Naive thymus-derived CD8-positive, alpha-beta T cell (primary cell): ENCODE measurements around the gene SCT. TPM values are rescaled to one million over a fixed set of nuclear protein-coding genes. Genes with fewer than 3 reads are reported as not detected.

Experiments used
- ATAC-seq, 2 donors: fragments of 150-1000 bp; cut with Tn5 transposase in 1 of 2; sonication (Bioruptor Pico), chemical (Tn5 transposase) in 1 of 2; 1 replicate in 1 of 2; 2 replicates in 1 of 2; pipeline ENCODE4 v1.10.0; 2021; ENCODE audit warnings: mild to moderate bottlenecking in 2 of 2, moderate library complexity in 2 of 2
- POLR2A ChIA-PET: fragments of 350-600 bp; sonication (Branson Sonifier 250); formaldehyde crosslinking; loops from one replicate; lab custom pipeline; 2021; ENCODE audit warnings: antibody characterized with exemption; lab: Charles Lee
- DNase-seq, 10 donors: peaks; one replicate each; pipeline versions ENCODE4 v3.0.0 to v3.0.0-alpha.2; 2020 to 2022
- H3K27ac Mint-ChIP-seq, 10 donors: one replicate each; pipeline ENCODE4 v1.8.0; 2020 to 2022; ENCODE audit warnings: mild to moderate bottlenecking in 10 of 10, mixed read lengths in 10 of 10, moderate library complexity in 4 of 10, inconsistent platforms in 1 of 10
- H3K27me3 Mint-ChIP-seq, 5 donors: one replicate each; pipeline ENCODE4 v1.8.0; 2021 to 2022; ENCODE audit warnings: mixed read lengths in 5 of 5
- H3K36me3 Mint-ChIP-seq, 3 donors: one replicate each; pipeline ENCODE4 v1.8.0; 2020 to 2022; ENCODE audit warnings: mixed read lengths in 3 of 3, mild to moderate bottlenecking in 2 of 3, inconsistent platforms in 1 of 3
- H3K4me1 Mint-ChIP-seq, 4 donors: one replicate each; pipeline ENCODE4 v1.8.0; 2021 to 2022; ENCODE audit warnings: mixed read lengths in 4 of 4
- H3K4me3 Mint-ChIP-seq, 10 donors: one replicate each; pipeline ENCODE4 v1.8.0; 2020 to 2022; ENCODE audit warnings: mild to moderate bottlenecking in 10 of 10, mixed read lengths in 10 of 10, moderate library complexity in 6 of 10, inconsistent platforms in 1 of 10
- H3K9me3 Mint-ChIP-seq, 9 donors: one replicate each; pipeline ENCODE4 v1.8.0; 2020 to 2022; ENCODE audit warnings: mixed read lengths in 9 of 9, mild to moderate bottlenecking in 3 of 9, inconsistent platforms in 1 of 9, moderate library complexity in 1 of 9
- polyA plus RNA-seq, 3 donors: library from polyadenylated mRNA; unstranded; fragments of 300-500 nt; fragmentation: Illumina TruSeq; gene quantifications; one replicate each; pipeline ENCODE4 v1.2.3, GENCODE V29; 2021
- total RNA-seq, 8 experiments: library from RNA in 2 of 8; stranded (reverse) in 2 of 8; gene quantifications; one replicate each; pipeline ENCODE4 v1.2.3 and lab custom pipeline; 2021 to 2026

The SCT gene
- total and polyA plus RNA-seq, 5 experiments from 2014 or later, result not detected

DNA sequence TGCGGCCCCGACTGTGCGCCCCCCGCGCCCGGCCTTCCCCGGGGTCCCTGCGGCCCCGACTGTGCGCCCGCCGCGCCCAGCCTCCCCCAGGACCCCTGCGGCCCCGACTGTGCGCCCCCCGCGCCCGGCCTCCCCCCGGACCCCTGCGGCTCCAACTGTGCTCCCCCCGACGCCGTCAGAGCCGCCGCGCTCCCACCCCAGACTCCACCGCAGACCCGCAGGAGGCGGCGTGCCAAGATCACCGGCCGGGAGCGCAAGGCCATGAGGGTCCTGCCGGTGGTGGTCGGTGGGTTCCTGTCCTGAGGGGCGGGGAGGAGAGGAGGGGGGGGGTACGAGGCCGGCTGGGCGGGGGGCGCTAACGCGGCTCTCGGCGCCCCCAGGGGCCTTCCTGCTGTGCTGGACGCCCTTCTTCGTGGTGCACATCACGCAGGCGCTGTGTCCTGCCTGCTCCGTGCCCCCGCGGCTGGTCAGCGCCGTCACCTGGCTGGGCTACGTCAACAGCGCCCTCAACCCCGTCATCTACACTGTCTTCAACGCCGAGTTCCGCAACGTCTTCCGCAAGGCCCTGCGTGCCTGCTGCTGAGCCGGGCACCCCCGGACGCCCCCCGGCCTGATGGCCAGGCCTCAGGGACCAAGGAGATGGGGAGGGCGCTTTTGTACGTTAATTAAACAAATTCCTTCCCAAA lies 13.2 kb upstream of the SCT start:
- Mint-ChIP-seq H3K27ac (peak overlapping the region in 8 of 10 donors; percentile 19 to 62 (median 56)), H3K4me3 (peak overlapping the region; percentile 12 to 82 (median 64)), H3K4me1 (peaks cover 9 to 19% (median 14%) of the 10 kb centered on the region in 4 donors), H3K36me3 (peaks cover 0 to 17% (median 0%) of the 10 kb centered on the region in 3 donors), H3K9me3 (no peaks in the 10 kb centered on the region), H3K27me3 (peaks cover 0 to 32% (median 18%) of the 10 kb centered on the region in 5 donors)
- ATAC-seq, result peak; percentile 19 to 47
- DNase-seq, result no peak
- POLR2A ChIA-PET, result interaction anchor here (1.5 kb wide), 1 partner anchor 27 kb away, joined by 3 read pairs; no protein-coding TSS in a partner anchor

- POLR2A ChIA-PET, result interaction anchor here (0.7 to 1.5 kb wide), 2 partner anchors 27 to 308 kb away, joined by 3 to 4 read pairs; no protein-coding TSS in a partner anchor
- no peak for DNase-seq
- Mint-ChIP-seq H3K9me3 (no peaks in the 10 kb centered on the region), H3K36me3 (peaks cover 0 to 16% (median 0%) of the 10 kb centered on the region in 3 donors), H3K4me3 (peak overlapping the region in 5 of 10 donors; percentile 3 to 77 (median 30)), H3K27me3 (peaks cover 0 to 39% (median 18%) of the 10 kb centered on the region in 5 donors), H3K4me1 (peaks cover 9 to 19% (median 14%) of the 10 kb centered on the region in 4 donors), H3K27ac (no peak overlapping the region)
- ATAC-seq, result peak; percentile 15 to 49
Observed at GRCh38 chr11:639332-639955, 12.5 kb upstream of the SCT start.

DNA sequence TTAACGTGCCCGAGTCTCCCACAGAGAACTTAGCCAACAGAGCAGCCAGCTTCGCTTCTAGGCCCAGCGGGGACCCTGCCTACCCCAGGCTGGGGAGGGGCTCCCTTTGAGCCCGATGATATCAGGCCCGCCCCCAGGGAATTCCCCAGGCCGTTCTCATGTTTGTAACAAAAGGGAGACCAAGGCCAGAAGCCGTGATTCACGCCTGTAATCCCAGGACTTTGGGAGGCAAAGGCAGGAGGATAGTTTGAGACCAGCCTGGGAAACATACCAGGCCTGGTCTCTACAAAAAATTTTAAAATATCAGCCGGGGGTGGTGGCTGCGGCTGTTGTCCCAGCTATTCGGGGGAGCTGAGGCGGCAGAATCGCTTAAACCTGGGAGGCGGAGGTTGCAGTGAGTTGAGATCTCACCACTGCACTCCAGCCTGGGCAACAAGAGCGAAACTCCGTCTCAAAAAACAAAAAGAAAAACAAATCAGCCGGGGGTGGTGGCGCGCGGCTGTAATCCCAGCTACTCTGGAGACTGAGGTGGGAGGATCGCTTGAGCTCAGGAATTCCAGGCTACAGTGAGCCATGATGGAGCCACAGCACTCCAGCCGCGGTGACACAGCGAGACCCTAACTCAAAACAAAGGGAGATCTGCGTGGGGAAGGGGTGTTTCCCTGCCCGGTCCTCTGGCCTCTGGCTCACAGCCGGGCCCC lies 11.8 kb upstream of the SCT start:
- H3K27ac Mint-ChIP-seq, result no peak overlapping the region
- POLR2A ChIA-PET, result interaction anchor here (0.7 to 1.4 kb wide), 2 partner anchors 23 to 308 kb away, joined by 4 to 5 read pairs; partner anchors contain the start of gene IRF7
- ATAC-seq (no peak), DNase-seq (no peak)
- H3K9me3 Mint-ChIP-seq, result no peaks in the 10 kb centered on the region
- peaks cover 9 to 19% (median 14%) of the 10 kb centered on the region in 4 donors for H3K4me1 Mint-ChIP-seq
- H3K4me3 Mint-ChIP-seq, result peak overlapping the region; percentile 24 to 79 (median 44)
- H3K27me3 Mint-ChIP-seq, result peaks cover 0 to 40% (median 18%) of the 10 kb centered on the region in 5 donors
- peaks cover 0 to 12% (median 0%) of the 10 kb centered on the region in 3 donors for H3K36me3 Mint-ChIP-seq

DNA sequence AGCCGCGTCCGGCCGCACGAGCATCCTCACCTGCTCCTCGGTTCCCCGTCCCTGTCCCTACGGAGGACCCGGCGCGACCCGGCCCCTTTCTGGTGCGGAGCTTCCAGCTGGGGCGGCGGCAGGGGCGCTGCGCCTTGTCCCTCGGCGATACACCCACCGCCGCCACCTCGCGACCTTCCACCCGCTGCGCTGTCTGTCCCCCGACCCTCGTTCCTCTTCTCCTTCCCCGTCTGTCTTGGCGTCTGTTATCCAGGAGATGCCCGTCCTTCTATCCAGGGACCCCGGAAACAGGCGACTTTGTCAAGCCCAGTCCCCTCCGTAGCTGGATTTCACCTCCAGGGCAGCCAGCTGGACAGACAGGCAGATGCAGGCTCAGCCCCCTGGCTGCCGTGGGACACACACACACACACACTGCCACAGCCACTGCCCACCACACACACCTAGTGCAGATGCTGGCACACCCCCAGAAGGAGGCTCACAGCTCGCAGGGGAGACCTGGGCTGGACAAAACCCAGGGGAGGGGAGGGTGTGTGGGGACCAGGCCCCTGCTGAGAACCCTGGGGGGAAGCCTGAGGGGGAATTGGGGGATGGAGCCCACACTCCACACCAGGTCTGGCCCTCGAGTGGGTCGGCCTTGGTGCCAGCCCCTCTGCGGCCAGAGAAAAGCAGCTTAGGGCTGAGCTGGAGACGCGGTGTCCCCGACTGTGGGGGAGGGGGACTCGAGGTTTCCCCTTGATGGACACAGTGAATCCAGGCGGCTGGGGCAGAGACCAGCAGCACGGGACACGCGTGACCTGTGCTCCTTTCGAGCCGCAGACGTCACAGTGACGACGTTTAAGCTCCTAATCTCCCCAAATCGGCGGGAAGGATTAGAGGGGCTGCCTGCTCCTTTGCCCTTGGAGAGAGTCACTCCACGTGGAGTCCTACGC lies 10.9 kb upstream of the SCT start:
- Mint-ChIP-seq H3K27me3 (peaks cover 0 to 40% (median 18%) of the 10 kb centered on the region in 5 donors), H3K27ac (peak overlapping the region in 1 of 10 donors; percentile 59), H3K4me1 (peaks cover 9 to 19% (median 14%) of the 10 kb centered on the region in 4 donors), H3K36me3 (peaks cover 0 to 10% (median 2%) of the 10 kb centered on the region in 3 donors), H3K9me3 (no peaks in the 10 kb centered on the region), H3K4me3 (peak overlapping the region; percentile 42 to 79 (median 52))
- POLR2A ChIA-PET, result interaction anchor here (1.4 kb wide), 1 partner anchor 22 kb away, joined by 5 read pairs; the partner anchor contains the start of gene IRF7
- DNase-seq, result no peak
- ATAC-seq, result no peak

DNA sequence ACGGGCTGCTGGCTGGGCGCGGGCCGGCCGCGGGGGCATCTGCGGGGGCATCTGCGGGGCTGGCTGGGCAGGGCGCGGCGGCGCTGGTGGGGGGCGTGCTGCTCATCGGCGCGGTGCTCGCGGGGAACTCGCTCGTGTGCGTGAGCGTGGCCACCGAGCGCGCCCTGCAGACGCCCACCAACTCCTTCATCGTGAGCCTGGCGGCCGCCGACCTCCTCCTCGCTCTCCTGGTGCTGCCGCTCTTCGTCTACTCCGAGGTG lies 10.3 kb upstream of the SCT start:
- Mint-ChIP-seq H3K36me3 (peaks cover 0 to 11% (median 6%) of the 10 kb centered on the region in 3 donors), H3K27ac (peak overlapping the region in 1 of 10 donors; percentile 59), H3K4me3 (peak overlapping the region in 9 of 10 donors; percentile 32 to 79 (median 53)), H3K9me3 (no peaks in the 10 kb centered on the region), H3K4me1 (peaks cover 6 to 16% (median 14%) of the 10 kb centered on the region in 4 donors), H3K27me3 (peaks cover 0 to 40% (median 18%) of the 10 kb centered on the region in 5 donors)
- POLR2A ChIA-PET, result no interaction called here
- DNase-seq (no peak), ATAC-seq (peak; percentile 14 to 18)

DNA sequence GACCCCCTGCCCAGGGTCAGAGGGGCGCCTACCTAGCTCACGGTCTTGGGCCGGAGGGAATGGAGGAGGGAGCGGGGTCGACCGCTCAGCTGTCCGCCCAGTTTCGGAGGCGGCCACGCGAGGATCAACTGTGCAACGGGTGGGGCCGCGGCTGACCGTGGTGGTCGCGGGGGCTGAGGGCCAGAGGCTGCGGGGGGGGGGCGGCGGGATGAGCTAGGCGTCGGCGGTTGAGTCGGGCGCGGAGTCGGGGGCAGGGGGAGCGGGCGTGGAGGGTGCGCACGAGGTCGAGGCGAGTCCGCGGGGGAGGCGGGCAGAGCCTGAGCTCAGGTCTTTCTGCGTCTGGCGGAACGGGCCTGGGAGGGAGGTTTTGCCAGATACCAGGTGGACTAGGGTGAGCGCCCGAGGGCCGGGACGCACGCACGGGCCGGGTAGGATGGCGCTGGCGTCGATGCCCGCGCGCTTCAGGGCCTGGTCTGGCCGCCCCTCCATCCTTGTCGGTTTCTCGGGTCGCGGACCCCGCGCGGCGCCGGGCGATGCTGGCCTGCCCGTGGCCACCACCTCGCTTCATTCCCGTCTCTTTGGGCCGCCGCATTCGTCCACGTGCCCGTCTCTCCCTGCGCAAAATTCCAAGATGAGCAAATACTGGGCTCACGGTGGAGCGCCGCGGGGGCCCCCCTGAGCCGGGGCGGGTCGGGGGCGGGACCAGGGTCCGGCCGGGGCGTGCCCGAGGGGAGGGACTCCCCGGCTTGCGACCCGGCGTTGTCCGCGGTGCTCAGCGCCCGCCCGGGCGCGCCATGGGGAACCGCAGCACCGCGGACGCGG lies 9.7 kb upstream of the SCT start, which contains the start of gene DRD4:
DRD4 (plus strand) TSS at position 759 of the 822 bp plus-strand sequence; CDS start at position 795, 36 bp downstream.
- ATAC-seq (peak; percentile 17), DNase-seq (no peak)
- H3K9me3 Mint-ChIP-seq, result no peaks in the 10 kb centered on the region
- H3K4me1 Mint-ChIP-seq, result peaks cover 6 to 16% (median 14%) of the 10 kb centered on the region in 4 donors
- peaks cover 0 to 40% (median 18%) of the 10 kb centered on the region in 5 donors for H3K27me3 Mint-ChIP-seq
- H3K4me3 Mint-ChIP-seq, result peak within 1 kb of the TSS; percentile 45 to 79 (median 54)
- peaks cover 0 to 11% (median 6%) of the 10 kb centered on the region in 3 donors for H3K36me3 Mint-ChIP-seq
- POLR2A ChIA-PET, result no interaction called here
- peak within 1 kb of the TSS in 1 of 10 donors; percentile 59 for H3K27ac Mint-ChIP-seq

GRCh38 chr11:635945-636510 lies 9.0 kb upstream of the SCT start:
- POLR2A ChIA-PET, result no interaction called here
- ATAC-seq (no peak), DNase-seq (no peak)
- Mint-ChIP-seq H3K4me3 (peak overlapping the region in 7 of 10 donors; percentile 9 to 56 (median 30)), H3K4me1 (peaks cover 6 to 16% (median 14%) of the 10 kb centered on the region in 4 donors), H3K36me3 (peaks cover 0 to 11% (median 6%) of the 10 kb centered on the region in 3 donors), H3K9me3 (no peaks in the 10 kb centered on the region), H3K27me3 (peaks cover 0 to 40% (median 18%) of the 10 kb centered on the region in 5 donors), H3K27ac (peak overlapping the region in 1 of 10 donors; percentile 34)

DNA sequence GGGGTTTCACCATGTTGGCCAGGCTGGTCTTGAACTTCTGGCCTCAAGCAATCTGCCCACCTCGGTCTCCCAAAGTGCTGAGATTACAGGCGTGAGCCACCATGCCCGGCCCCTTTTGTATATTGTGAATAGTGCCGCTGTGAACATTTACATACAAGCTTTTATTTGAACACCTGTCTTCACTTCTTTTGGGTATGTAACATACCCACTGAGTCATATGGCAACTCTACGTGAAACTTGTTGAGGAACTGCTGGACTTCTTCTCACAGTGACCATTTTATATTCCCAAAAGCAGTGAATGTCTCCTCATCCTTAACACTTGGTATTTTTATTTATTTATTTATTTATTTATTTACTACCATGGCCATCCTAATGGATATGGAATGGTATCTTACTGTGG lies 3.9 kb upstream of the SCT start:
- Mint-ChIP-seq H3K4me3 (no peak overlapping the region), H3K4me1 (peaks cover 7 to 23% (median 20%) of the 10 kb centered on the region in 4 donors), H3K9me3 (no peaks in the 10 kb centered on the region), H3K36me3 (peaks cover 0 to 10% (median 6%) of the 10 kb centered on the region in 3 donors), H3K27me3 (peaks cover 9 to 35% (median 19%) of the 10 kb centered on the region in 5 donors), H3K27ac (no peak overlapping the region)
- POLR2A ChIA-PET, result no interaction called here
- ATAC-seq, result no peak
- no peak for DNase-seq

DNA sequence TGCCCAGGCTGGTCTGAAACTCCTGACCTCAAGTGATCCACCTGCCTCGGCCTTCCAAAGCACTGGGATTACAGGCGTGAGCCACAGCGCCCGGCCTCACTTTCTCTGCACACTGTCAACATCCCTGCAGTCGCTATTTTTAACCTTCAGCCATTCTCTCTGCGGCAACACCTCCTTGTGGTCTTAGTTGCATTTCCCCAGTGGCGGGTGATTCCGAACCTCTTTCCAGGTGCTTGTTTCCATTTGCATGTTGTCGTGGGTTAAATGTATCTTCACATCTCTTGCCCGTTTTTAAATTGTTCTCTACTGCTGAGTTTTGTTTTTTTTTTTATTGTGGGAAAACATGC lies 2.2 kb upstream of the SCT start:
- Mint-ChIP-seq H3K36me3 (peaks cover 0 to 12% (median 6%) of the 10 kb centered on the region in 3 donors), H3K27ac (peak overlapping the region in 3 of 10 donors; percentile 23 to 67 (median 32)), H3K27me3 (peaks cover 9 to 33% (median 17%) of the 10 kb centered on the region in 5 donors), H3K4me3 (peak overlapping the region; percentile 8 to 75 (median 41)), H3K4me1 (peaks cover 6 to 23% (median 20%) of the 10 kb centered on the region in 4 donors), H3K9me3 (no peaks in the 10 kb centered on the region)
- POLR2A ChIA-PET, result interaction anchor here (1.0 kb wide), 1 partner anchor 194 kb away, joined by 5 read pairs; no protein-coding TSS in a partner anchor
- no peak for DNase-seq
- ATAC-seq, result peak; percentile 49 to 69

DNA sequence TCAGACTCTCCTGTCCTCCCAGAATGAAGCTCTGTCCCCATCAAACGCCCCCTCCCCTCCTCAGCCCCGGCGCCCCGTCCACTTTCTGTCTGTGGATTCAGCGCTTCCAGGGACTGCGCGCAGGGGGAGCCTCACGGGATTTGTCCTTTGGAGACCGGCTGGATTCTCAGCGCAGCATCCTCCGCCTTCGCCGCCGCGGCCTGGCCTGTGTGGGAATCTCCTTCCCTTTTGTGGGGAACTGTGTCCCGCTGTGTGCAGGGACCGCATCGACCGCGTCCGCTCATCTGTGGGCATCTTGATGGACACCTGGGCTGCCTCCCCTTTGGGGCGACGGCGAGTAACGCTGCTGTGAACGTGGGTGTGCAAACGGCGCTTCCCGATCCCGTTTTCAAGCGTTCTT lies 1.1 kb upstream of the SCT start:
- H3K4me3 Mint-ChIP-seq, result peak overlapping the region in 9 of 10 donors; percentile 25 to 76 (median 61)
- peaks cover 0 to 16% (median 8%) of the 10 kb centered on the region in 3 donors for H3K36me3 Mint-ChIP-seq
- peaks cover 9 to 23% (median 20%) of the 10 kb centered on the region in 4 donors for H3K4me1 Mint-ChIP-seq
- ATAC-seq (no peak), DNase-seq (peak in 1 of 10 donors; percentile 61)
- POLR2A ChIA-PET, result no interaction called here
- H3K27me3 Mint-ChIP-seq, result peaks cover 9 to 35% (median 20%) of the 10 kb centered on the region in 5 donors
- H3K9me3 Mint-ChIP-seq, result no peaks in the 10 kb centered on the region
- H3K27ac Mint-ChIP-seq, result peak overlapping the region in 4 of 10 donors; percentile 14 to 85 (median 70)
